Measurements from ENCODE around the gene NDUFS6.

Gene NDUFS6

DNA sequence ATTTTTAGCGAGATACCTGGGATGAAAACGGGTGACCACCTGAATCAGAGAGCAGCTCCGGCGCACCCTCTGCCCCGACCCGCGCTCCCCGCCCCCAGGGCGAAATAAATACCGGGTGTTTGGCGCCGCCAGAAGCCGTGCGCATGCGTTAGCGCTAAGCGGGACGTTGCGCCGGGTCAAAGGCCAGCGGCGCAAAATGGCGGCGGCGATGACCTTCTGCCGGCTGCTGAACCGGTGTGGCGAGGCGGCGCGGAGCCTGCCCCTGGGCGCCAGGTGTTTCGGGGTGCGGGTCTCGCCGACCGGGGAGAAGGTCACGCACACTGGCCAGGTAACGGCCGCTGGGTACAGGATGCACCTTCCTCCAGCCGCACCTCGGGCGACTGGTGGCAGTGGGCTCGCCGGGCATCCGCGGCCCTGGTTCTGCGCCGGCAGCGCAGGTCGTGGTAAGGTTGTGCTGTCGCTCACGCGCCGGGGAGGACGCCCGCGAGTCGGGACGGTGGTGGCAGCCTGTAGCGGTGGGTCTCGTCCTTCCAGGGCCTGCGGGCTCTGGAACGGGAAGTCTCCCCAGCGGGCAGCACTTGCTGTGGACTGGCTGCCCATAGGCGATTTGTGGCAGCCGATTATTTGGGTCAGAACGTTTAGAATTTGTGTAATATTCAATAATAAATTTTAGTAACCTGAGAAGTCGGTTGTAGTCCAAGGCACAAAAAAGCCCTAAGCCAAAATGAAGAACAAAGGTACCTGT, at the start of gene NDUFS6:
Gene NDUFS6, plus strand, starts transcription at position 186 of the 745 bp plus-strand sequence. Its CDS starts 11 bp downstream, at position 197.
- DNase-seq, result peak; percentile 83

DNA sequence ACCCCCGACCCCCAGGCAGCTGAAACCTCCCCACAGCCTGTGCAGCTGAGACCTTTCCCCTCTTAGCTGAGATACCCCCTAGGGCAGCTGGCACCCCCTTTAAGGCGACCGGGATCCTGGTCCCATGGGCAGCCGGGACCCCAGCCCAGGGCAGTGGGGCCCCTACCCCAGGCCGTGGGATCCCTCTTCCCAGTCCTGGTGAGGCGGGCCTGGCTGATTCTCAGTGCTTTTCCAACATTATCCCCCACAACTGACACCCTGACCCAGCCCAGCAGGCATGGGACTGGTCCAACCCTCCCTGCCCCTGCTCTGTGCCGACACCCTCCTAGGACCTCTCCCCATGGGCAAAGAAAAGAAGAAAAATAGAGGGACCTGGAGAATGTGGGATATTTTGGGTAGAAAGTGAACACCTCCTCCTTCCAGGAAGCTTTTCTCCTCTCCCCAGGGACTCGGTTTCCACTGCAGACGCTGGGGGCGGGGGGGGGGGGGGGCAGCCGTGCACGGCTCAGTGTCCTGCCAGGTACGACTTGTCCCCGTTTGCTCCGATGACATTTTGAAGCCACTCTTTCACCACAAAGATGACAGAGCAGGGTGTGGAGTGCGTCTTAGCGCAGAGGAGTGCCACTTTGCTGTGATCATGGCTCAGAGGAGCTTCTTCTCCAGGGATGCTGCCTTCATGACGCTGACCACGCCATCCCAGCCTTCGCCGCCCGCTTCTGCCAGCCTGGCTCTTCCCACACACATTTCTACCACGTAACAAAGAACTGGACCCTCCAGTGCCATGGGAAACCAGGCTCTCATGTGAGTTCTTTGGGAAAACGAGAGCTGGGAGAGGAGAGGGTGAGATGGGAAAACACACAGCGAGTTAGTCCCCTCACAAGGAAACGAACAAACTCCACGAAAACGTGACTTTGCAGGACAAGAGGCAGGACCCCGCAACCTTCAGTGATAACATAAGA, 49.1 kb upstream of the NDUFS6 start:
- DNase-seq, result no peak

DNA sequence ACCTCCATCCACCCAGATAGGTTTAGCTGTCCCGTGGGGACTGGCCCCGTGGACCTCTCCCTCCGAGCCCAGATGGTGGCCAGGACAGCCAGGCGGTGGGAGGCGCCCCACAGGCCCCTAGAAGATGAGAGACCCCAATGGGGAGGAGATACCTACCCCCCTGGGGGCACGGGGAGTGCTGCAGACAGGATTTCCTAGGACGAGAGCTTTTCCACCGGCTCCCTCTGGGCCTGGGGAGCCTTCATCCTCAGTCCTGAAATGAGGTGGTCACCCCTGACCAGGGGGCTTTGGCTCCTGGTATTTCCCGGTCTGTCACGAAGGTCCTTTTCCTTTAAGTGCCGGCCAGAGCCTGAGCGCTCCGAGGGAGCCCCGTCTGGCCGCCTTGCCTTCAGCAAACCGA, 48.3 kb upstream of the NDUFS6 start:
- no peak for DNase-seq

DNA sequence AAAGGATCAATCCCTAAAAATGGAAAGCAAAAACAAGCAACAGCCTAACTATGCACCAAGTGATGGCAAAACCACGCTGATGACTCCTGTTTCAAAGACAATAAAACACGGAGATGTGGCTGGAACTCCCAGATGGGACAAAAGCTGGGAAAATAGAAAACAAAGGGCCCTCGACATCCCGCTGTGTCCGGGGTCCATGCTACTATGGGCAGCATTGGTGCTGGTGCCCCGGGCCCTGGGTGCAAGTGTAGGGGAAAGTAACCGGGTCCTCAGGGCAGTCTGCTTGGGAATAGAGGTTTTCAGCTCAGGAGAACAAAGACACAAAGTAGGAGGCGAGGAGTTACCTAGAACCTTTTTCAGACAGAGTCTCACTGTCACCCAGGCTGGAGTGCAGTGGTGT, 47.7 kb upstream of the NDUFS6 start:
- DNase-seq, result no peak

DNA sequence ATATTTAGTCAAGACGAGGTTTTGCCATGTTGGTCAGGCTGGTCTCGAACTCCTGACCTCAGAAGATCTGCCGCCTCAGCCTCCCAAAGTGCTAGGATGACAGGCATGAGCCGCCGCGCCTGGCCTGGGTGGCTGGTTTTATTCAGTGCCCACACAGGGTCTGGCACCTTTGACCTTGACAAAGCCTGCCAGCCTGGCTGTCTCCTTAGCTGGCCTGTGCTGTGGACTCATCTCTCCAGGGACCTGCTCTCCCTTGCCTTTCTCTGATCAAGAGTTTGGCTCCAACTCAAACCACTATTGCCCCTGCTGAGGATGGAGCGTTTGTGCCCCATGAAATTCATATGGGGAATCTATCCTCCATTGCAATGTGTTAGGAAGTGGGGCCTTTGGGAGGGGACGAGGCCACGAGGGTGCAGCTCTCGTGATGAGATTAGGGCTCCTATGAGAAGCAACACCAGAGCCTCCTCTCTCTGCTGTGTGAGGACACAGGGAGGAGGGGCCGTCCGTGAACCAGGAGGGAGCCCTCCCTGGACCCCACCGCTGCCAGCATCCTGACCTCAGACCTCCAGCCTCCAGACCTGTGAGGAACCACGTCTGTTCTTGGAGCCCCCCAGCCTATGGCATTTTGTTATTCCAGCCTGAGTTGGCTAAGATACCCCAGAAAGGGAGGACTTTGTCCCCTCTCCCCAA, 46.5 kb upstream of the NDUFS6 start:
- DNase-seq, result no peak

DNA sequence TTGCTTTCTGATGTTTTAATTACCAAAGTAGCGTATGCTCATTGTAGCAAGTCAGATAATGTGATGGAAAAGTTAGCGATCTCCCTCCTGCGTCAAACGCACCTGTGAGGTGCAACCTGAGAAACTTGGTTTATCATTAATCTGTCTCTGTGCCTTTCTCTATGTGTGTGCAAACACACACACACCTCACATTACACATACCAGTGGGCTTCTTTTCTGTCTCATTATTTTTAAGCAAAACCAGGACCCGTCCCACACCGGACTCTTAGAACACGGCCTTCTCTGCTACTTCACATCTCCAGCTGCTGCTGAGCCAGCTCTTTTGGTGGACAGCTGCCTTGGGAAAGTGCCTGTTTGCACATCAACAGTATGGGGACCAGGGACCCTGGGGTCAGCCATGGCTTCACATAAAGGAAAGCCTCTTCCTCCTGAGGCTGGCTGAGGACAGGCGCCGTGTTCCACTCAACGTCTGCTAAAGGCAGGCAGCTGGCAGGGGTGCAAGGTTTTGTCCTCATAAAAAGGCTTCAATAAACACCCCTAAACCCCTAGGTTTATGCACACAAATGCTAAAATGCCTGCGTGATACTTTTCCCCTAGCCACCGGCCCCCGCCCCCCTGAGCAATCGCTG, 45.8 kb upstream of the NDUFS6 start:
- DNase-seq, result no peak

DNA sequence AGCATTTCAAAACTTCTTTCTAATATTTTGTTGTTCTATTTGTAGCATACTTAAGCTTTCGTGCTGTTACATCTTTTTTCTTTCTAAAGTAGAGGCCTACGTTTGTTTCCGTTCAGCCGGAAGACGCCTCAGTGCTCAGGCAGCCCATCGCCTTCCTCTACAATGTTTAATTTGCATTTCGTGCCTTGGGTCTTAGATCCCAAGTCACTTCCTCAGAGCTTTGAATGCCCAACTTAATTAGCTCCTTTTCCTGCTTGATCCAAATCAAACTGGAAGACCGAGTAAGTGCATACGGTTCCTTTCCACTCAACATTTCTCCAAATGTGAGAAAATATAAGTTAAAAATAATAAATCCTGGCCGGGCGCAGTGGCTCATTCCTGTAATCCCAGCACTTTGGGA, 44.7 kb upstream of the NDUFS6 start:
- DNase-seq, result no peak

DNA sequence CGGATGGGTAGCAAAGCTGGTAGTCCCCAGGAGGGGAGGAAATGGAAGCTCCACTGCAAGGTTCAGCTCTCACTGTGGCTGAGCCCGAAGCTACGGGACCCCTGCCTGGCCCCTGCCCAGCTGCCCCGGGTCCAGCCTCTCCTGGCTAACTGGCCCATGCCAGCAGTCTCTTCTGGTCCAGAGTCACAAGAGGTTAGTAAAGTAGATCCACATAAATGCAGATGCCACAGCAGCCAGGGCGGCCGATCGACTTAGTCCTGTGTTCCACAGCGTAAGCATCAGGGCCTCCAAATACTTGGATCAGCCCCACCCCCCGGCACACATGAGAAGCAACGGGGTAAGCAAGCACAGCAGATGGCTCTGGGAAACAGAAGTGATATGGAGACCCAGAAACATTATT, 43.7 kb upstream of the NDUFS6 start:
- no peak for DNase-seq

DNA sequence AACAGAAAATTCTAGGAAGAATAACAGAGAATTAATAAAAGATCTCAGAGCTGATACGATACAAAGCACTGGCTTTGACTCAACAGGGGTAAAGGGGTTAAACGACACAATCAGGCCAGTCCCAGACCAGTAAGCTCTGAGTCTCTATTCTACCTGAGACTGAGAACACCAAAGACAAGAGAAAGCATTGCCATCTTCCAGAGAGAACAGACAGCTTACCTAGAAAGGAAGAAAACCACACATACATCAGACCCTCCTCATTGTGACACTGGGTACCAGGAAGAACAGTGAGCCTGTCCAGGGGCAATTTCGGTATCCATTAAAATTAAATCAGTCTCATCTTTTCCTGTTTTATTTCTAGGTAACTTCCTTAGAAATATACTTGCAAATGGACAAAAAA, 42.6 kb upstream of the NDUFS6 start:
- no peak for DNase-seq

DNA sequence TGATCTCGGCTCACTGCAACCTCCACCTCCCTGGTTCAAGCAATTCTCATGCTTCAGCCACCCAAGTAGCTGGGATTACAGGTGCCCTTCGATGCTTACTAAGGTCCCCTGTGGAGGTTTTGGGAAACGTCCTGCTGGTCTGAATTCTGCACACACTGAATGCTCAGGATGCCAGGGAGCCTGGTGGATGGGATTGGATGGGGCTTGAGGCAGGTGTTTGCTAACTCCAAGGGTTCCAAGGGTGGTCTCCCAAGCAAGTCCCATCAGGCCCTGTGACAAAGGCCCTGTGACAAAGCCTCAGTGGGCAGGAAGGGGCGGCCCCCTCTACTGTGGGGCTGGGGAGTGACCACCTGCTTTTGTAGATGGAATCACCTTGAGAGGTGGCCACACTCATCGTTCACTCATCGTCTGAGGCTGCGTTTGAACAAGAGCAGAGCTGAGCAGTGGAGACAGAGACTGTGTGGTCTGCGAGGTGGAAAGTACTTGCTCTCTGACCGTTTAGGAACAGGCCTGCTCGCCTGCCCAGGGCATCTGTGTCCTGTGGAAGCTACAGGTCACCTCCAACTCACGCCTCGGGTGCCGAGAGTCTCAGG, 41.7 kb upstream of the NDUFS6 start:
- DNase-seq, result no peak

DNA sequence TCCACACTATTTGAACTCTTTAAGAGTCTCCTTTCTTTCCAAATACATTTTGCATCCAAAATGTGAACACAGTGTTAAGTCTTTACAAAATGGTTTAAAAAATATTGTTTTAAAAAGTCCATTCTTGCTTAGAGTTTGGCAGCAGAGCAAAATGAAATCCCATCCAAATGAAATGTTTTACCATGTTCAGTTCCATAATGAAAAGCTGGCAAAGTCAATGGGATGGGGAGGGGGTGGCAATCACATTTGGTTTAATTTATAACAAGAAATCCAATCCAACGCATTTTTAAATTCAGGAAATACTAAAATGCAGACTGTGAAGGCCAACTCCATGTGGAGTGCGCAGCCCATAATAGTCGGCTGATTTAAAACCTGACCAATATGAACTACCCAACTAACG, 41.0 kb upstream of the NDUFS6 start:
- DNase-seq, result no peak

DNA sequence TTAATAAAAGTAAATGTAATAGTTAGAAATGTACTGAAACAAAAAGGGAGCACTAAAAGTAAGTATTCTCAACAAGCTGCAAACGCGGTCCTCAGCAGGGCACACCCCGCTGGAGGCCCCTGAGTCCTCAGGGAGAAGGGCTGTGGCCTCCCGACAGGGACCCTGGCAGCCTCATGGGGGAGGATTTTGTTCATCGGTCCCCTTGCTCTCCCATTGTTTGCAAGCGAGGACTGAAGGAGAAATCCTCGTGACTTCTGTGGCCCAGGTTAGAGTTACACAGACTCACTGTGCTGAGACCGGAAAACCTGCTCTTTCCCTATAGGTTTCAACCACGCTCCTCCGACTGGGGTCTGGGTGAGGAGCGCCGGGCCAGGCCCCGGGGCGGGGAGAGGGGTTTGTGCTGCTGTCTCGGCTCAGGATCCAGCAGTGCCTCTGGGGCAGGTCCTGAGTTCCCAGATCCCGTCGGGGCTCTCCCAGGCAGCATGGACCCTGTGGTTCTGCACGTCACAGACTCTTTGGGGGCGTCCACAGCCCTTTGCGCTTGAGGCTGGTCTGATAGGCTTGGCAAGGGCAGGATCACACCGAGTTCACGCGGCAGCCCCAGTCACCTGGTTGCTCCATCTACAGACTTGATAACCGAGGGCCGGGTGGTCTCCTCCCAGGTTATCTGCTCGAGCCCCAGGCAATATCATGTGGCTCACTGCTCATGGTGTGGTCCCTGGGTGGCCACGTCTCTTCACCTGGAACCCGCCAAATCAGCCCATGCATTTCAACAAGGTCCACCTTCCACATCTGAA, 40.4 kb upstream of the NDUFS6 start:
- no peak for DNase-seq

DNA sequence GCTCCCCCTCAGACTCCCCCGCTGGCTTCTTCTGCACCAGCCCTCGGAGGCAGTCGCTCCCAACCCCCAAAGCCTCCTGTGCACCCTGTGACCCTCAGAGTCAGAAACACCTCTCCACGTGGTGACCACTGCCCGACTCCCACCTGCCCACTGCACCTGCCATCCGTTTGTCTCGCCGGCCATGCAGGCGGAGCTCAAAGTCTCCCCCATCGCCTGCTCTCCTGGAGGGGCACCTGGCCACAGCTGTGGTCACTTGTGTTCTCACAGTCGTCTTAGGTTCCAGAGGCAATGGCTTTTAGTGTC, 39.8 kb upstream of the NDUFS6 start:
- DNase-seq, result no peak

DNA sequence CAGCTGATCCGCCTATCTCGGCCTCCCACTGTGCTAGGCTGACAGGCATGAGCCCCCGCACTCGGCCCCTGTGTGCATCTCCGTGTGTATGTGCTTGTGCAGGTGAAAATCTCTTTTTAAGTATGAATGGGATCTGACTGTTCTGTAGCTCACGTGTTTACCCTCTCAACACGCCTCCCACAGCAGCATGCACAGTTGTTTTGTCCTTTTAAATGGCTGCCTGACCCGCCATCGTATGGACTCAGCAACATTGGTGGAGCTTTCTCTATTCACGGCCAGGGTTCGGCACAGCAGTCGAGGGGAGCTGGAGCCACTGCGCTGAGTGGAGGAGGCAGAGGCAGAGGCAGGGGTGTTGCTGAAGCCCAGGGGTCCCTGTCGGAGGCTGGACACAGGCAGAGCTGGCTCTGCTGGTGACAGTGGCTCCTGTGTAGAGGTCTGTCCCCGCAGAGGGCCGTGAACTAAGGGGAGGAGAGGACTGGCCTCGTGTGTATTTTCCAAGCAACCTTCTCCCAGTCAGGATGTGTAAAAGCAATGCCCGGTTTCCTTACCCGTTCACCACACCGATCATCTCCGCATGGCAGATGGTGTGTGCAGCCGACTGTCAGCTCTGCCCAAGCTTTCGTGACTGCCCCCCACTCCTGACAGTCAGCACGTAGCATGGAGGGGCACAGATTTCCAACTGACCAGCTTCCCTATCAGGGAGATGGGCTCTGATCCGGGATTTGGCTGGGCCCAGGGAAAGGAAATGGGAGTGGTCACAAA, 38.9 kb upstream of the NDUFS6 start:
- no peak for DNase-seq

DNA sequence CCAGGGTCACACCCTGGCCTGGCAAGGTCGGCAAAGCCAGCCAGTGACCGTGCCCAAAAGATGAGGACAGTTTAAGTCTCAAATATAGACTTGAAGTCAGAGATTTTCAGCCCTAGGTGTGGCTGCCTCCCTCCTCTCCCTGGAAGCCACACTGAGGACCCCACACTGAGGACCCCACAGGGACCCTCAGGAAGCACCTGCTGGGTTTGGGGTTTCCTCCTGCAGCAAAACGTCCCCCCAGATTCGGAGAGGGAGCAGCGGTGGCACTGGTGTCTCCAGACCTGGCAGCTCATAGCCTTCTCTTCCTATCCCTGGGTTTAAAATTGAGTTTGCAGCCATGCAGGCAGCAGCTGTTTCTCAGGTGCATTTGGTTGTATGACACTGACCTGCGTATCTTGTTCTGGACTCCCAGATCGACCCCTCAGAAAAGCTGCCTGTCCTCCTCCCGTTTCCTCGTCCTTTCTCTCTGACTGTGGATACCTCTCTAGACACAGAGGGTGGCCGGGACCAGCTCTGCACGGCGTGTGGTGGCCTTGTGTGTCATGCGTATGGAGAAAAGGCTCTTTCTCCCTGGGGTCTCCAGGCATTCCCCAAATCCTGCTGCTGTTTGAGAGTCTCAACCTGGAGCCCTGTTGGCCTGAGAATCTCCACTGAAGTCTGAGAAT, 38.2 kb upstream of the NDUFS6 start:
- DNase-seq, result no peak

DNA sequence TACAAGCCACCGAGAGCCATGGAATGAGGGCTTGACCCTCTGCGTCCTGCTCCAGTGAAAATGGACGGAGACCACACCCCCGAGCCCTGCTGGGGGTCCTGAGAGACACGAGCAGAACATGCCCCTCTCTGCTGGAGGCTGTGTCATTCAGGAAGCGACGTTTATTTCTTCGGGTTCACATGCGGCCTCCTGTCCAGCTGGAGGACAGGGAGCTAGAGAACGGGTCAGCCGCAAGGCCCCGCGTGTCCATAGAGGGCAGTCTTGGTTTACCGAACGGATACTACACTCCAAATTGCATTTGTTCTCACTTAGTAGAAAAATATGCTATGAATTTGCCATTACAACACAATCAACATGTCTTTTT, 37.7 kb upstream of the NDUFS6 start:
- DNase-seq, result peak; percentile 49

DNA sequence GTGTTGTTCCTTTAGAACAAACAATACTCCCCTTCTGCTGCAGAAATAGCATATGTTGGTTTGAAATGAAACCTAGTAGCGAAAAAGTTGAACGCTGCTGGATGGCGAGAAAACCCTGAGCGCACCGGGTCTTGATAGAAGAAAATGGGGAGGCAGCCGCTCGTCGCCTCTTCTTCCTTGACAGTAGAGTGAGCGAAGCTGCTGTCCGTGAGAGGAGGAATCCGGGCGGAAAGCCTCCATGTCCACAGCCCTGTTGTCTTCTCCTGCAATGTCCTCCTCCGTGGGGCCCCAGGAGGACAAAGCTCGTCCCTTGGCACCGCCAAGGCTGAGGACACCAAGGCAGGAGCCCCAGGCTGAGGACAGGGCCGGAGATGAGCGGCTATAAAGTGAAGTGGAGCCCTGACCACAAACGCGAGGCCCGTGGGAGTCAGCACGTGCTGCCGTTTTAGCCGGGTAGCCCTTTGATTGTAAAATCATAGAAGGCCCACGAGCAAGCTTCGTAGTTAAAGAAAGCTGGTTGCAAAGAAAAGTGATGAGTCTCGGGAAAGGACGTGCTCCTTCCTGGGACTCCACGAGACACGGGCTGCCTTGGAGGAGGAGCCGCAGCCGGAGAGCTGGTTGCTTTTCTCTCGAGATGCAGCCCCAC, 37.1 kb upstream of the NDUFS6 start:
- no peak for DNase-seq

DNA sequence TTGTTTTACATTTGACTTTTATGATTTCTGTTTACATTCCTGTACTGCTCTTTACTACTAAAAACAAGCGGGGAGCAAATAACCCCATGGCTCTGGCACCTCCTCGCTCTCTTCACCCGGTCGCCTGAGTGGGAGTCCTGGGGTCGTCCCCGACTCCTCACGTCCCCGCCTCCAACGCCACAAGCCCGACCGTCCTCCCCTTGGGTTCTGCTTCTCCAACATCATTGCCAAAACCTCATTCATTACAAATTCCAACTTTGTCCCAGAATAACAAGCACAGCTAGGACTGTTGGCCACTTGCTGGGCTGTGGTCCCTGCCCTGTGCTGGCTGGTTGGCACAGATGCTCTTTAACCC, 36.6 kb upstream of the NDUFS6 start:
- no peak for DNase-seq

DNA sequence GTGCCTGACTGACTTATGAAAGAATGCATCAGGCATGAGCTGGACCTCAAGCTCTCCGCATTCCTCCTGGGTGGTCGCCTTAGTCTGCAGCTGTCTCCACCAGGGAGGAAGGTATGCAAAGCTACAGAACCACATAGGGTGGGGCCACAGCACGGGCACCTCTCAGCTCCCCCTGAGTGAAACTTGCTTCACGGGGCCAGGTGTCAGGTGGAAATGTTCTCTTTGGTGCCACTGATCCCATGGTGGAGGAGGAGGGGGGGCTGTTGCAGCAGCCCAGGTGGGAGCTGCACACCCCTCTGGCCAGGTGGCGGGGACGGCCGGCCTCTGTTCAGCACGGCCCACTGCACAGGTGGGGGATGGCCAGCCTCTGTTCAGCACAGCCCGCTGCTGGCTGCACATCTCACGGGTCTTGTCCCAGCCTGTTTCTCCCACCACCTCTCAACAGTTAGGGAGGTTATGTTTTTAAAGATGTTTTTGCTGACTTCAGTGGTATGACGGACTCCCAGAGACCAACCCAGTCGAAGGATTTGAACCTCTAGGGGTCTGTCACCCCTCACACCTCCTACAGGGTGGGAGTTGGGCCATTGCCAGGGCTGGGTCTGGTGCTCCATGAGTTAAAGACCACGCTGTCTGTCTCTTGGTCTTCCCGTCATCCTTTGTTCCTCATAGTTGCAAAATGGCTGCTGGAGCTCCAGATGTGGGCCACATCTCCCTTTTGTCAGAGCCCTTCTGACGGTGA, 35.9 kb upstream of the NDUFS6 start:
- DNase-seq, result no peak

DNA sequence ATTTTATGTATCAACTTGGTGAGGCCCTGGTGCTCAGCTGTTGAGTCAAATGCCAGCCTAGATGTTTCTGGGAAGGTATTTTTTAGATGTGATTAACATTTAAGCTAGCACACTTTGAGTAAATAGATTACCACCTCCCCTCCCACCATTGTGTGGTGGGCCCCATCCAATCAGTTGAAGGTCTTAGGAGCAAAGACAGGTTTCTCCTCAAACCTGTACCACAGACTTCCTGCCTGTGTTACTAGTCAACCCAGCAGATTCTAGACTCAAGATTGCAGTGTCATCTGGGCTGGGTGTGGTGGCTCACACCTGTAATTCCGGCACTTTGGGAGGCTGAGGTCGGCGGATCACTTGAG, 35.3 kb upstream of the NDUFS6 start:
- DNase-seq, result no peak

Measured in CD4-positive, alpha-beta T cell treated with Interleukin-6 for 4 hours (primary cell).